HS-5 (cell line): Measurements from ENCODE around the gene CERT1.
"Not testable (repeated sequence)": the region's sequence is repeated elsewhere in the genome, so short reads cannot be mapped to it uniquely, and the experiment has no call there.

Experiments
- DNase-seq: peaks from one replicate; pipeline ENCODE4 v3.0.0-alpha.2; 2012; ENCODE audit warnings: low read depth

The CERT1 gene

DNA sequence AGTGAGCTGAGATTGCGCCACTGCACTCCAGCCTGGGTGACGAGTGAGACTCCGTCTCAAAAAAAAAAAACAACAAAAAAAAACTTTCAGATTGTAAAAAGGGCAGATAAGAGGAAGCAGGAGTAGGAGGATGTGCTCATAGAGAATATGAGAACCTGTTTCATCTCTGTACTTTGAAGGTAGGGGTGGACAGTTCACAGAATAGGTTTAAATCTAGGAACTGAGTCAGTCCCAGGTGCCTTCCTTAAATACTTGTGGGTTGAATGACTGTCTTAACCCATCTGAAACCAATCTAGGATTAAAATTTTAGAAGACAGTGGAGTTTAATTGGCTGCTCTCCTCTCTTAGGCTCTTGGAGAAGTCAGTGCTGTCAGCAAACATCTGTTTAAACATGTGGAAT is 12.6 kb upstream of the CERT1 start:
- DNase-seq, result no peak

- no peak for DNase-seq
Measured at GRCh38 chr5:75523275-75523674, 11.8 kb upstream of the CERT1 start.

DNA sequence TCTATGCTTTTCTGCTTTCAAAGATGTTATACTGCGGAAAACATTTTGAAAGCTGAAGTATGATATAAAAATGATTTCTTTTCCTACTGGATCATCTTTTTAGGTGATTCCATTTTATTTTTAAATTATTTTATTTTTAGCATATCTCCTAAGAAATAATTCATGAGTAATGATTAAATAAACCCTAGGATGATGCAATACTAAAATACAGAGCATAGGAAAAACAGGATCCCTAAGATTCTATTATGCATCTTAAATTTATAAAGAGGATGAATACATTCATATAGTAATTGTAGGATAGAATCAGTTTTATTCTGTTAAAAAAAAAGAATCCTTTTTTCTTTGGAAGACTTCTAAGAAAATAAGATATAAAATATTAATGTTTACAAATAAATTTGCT is 11.1 kb upstream of the CERT1 start:
- no peak for DNase-seq

- DNase-seq, result no peak
Measured at GRCh38 chr5:75522025-75522424, 10.6 kb upstream of the CERT1 start.

DNA sequence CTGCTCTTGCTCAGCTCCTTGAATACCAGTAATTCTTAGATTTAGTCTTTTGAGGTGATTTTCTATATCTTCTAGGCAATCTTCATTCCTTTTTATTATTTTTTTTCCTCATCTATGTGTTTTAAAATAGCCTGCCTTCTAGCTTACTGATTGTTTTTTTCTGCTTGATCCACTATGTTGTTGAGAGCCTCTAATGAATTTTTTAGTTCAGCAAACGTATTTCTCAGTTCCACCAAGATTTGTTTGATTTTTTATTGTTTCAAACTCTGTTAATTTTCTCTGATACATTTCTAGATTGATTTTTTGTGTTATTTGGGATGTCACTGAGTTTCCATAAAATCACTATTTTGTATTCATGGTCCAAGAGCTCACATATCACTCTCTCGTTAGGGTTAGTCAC is 9.8 kb upstream of the CERT1 start:
- no peak for DNase-seq

- no peak for DNase-seq
Measured at GRCh38 chr5:75519761-75520160, 8.3 kb upstream of the CERT1 start.

GRCh38 chr5:75514323-75514722 is 2.9 kb upstream of the CERT1 start:
- DNase-seq, result no peak

DNA sequence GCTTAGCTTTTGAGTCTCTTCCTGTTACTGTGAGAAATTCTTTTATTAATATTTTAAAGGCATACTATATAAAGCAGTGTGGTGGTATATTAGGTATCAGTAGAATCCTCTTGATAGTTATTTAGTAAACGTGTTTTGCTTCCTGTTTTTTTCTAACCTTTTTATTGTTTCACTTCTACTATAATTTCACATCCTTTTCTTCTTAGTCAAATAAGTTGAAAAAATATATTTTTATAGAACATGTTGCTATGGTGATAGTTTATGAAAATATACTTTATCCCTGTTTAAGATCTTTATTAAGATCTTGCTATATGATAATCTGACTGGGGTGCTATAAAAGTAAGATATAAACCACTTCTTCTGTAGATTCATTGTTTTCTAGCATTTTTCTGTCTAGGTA is 2.4 kb upstream of the CERT1 start:
- no peak for DNase-seq

DNA sequence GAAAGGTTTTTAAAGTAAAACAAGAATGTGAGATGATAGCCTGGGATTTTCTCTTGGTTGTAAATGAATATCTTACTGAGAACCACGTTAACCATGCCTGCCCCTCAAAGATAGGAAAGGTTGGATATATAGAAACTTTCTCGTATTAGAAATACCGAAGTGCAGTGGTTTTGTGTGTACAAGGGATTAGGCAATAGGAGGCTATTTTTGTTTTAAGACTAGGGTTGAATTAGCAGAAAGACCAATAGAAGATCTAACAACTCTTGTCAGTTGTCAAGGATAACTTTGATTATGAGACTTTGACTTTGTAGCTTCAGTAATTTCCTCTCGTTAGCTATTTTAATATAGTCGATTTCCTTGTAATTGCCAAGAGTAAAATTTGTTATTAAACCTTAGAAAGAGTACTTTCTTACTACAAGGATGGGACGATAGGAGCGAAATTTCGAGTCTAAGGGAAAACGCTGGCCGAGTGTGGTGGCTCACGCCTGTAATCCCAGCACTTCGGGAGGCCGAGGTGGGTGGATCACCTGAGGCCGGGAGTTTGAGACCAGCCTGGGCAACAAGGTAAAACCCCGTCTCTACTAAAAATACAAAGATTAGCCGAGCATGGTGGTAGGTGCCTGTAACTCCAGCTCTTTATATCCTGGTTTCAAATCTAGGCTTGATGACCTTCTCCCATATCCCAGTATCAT is 1.1 kb upstream of the CERT1 start:
- DNase-seq, result no peak

DNA sequence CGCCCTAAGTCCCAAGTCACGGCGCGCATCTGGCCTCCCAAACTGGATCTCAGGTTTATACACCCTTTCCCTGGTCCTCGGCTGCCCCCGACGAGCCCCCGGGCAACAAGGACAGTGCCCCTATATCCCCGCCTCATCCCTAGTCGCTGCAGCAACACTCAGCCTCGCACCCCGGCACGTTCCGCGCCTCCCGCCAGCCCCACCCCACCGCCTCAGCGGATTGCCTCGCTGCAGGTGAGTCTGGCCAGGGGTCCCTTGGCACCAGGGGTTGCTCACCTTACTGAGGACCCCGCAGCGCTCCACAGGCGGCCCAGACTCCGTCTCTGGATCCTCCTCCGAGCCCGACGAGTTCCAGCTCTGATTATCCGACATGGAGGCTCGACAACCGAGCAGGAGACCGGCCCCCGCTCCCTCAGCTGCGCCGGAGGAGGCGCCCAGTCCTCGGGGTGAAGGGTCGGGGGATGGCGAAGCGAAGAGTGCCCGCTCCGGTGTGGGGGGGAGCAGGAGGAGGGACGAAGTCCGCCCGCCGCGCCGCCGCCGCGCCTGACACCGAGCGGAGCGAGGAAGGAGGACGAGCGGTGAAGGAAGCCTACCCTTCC is 494 bp downstream of the CERT1 start:
- DNase-seq, result no peak

GRCh38 chr5:75510417-75510835 is 1.0 kb downstream of the CERT1 start:
- DNase-seq, result no peak

DNA sequence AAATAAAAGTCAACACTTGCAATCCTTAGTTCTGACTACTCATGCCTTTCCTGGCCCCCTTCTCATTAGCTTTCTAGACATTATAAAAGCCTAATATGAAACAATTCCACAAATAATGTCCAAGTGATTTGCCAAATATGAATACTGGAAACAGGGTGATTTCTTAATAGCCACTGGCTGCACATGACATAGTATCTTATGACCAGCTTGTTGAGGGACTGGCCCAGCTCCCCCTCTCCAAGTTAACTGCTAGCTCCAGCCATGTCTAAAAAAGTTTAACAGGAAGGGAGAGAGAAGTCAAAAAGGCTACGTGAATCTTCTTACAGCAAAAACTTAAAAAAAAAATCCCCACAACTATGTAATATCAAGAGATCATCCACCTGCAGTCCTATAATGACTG is 1.5 kb downstream of the CERT1 start:
- DNase-seq, result no peak

DNA sequence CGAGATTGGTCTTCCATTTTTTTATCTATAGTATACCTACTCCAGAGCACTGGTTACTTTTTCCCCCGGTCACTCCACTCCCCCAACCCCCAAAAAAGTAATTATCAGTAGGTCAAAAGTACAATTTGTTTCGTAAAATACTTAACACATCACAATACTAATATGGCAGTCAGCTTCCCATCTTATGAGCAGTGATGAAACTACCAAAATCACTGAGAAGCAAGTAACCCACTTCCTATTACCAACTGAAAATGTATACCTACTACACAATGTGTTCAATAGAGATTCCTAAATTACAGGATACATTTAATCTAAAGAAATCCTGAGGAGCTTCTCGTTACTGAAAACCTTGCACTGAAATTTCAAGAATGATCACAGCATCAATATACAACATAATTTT is 1.9 kb downstream of the CERT1 start:
- no peak for DNase-seq

- no peak for DNase-seq
Measured at GRCh38 chr5:75507841-75508240, 3.6 kb downstream of the CERT1 start.

- not testable (repeated sequence) for DNase-seq
Measured at GRCh38 chr5:75505112-75505511, 6.3 kb downstream of the CERT1 start.

GRCh38 chr5:75498875-75499274 is 12.6 kb downstream of the CERT1 start:
- not testable (repeated sequence) for DNase-seq

DNA sequence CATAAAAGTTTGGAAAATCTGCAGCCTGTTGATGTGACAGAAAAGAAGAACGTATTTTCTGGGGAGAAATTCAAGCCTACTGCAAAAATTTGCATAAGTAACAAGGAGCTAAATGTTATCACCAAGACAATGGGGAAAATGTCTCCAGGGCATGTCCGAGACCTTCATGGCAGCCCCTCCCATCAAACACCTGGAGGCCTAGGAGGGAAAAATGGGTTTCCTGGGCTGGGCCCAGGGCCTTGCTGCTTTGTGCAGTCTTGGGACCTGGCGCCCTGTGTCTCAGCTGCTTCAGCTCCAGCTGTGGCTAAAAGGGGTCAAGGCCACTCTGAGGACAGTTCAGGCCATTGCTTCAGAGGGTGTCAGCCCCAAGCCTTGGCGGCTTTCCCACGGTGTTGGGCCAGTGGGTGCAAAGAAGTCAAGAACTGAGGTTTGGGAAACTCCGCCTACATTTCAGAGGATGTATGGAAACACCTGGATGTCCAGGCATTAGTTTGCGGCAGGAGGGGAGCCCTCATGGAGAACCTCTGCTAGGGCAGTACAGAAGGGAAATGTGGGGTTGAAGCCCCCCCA is 13.1 kb downstream of the CERT1 start:
- DNase-seq, result no peak

GRCh38 chr5:75496026-75496425 is 15.4 kb downstream of the CERT1 start:
- DNase-seq, result no peak

- no peak for DNase-seq
Measured at GRCh38 chr5:75491621-75492020, 19.8 kb downstream of the CERT1 start.

DNA sequence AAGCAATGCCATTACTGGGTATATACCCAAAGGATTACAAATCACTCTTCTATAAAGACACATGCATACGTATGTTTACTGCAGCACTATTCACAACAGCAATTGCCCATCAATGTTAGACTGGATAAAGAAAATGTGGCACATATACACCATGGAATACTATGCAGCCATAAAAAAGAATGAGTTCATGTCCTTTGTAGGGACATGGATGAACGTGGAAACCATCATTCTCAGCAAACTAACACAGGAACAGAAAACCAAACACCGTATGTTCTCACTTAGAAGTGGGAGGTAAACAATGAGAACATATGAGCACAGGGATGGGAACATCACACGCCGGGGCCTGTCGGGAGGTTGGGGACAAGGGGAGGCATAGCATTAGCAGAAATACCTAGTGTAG is 21.6 kb downstream of the CERT1 start:
- not testable (repeated sequence) for DNase-seq

GRCh38 chr5:75484605-75485004 is 26.8 kb downstream of the CERT1 start:
- no peak for DNase-seq

DNA sequence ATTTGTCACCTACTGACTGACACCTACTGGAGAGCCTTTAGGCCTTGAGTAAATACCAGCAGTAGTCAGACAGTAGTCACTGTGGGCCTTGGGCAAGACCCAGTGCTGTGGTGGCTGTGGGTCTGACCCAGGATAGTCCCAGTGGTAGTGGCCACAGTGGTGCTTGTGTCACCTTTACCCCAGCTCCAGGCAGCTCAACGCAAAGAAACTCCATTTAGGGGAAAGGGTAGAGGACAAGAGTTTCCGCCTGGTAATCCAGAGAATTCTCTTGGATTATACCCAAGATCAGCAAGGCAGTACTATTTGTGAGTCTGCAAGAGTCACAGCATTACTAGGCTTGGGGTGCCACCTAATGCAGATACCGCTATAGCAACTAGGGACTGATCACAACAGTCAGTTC is 28.9 kb downstream of the CERT1 start:
- DNase-seq, result no peak

- no peak for DNase-seq
Measured at GRCh38 chr5:75481024-75481423, 30.4 kb downstream of the CERT1 start.

DNA sequence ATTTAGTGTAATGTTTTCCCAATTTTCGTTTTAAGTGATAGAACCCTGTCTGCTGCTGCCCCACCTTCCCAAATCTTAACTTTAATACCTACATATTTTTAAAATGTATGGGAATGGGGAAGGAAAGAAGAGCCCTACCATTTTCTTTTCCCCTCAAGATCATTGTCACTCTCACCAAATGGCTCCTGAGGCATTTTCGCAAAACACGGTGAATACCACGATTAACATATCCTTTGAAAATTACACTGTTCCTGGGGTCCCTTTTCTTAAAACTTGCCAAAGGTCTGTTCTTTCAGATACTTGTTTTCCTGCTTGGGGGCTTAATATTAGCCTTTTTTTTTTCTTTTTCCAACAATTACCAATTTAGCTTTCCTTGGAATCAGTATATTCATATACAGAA is 36.1 kb downstream of the CERT1 start:
- no peak for DNase-seq
